Thoracic aorta (tissue), 2 donors: ENCODE measurements around the gene RAB3B. TPM values are rescaled to one million over a fixed set of nuclear protein-coding genes. Genes with fewer than 3 reads are reported as not detected.

Source experiments
- ATAC-seq: fragments of 150-250 bp; one replicate; pipeline ENCODE4 v1.8.0; 2017; ENCODE audit warnings: low read depth; ENCODE audit not compliant: insufficient number of reproducible peaks, low FRiP score
- DNase-seq: peaks from one replicate; pipeline ENCODE4 v3.0.0-alpha.2; 2020; ENCODE audit warnings: low spot score
- H3K27ac ChIP-seq, 2 donors: fragments of 200-600 bp; sonication (generic); 1 replicate in 1 of 2; 2 replicates in 1 of 2; pipeline ENCODE4 v1.5.1; 2016; ENCODE audit warnings: mild to moderate bottlenecking in 2 of 2, moderate library complexity in 2 of 2
- H3K27me3 ChIP-seq: fragments of 200-600 bp; sonication (generic); replicated peaks from 2 replicates; pipeline ENCODE4 v1.6.0; 2016; ENCODE audit warnings: mild to moderate bottlenecking; ENCODE audit not compliant: insufficient read depth
- H3K36me3 ChIP-seq: fragments of 200-600 bp; sonication (generic); one replicate; pipeline ENCODE4 v1.5.1; 2016
- H3K4me1 ChIP-seq, 2 donors: fragments of 200-600 bp; sonication (generic); 1 replicate in 1 of 2; 2 replicates in 1 of 2; pipeline versions ENCODE4 v1.5.1 to v1.6.0; 2016; ENCODE audit warnings: low read depth in 2 of 2, mild to moderate bottlenecking in 1 of 2; ENCODE audit not compliant: control insufficient read depth in 1 of 2
- H3K4me3 ChIP-seq: fragments of 200-600 bp; sonication (generic); 2 replicates; pipeline ENCODE4 v1.5.1; 2016; ENCODE audit warnings: mild to moderate bottlenecking
- H3K9me3 ChIP-seq: fragments of 200-600 bp; sonication (generic); 2 replicates; pipeline ENCODE4 v1.5.1; 2016
- total RNA-seq, 2 donors: library from RNA; depleted of rRNA; stranded (reverse); fragments of >200 nt; gene quantifications; one replicate each; pipeline versions ENCODE4 v1.1.0 to v1.2.3, GENCODE V29; 2016
- TF ChIP-seq, protein P1 (sequence below): fragments of 200-600 bp; sonication (generic); IDR thresholded peaks from one replicate; pipeline ENCODE4 v1.5.1; 2019; ENCODE audit warnings: antibody characterized with exemption

Gene RAB3B
- total RNA-seq, 2 donors from 2014 or later = not detected

DNA sequence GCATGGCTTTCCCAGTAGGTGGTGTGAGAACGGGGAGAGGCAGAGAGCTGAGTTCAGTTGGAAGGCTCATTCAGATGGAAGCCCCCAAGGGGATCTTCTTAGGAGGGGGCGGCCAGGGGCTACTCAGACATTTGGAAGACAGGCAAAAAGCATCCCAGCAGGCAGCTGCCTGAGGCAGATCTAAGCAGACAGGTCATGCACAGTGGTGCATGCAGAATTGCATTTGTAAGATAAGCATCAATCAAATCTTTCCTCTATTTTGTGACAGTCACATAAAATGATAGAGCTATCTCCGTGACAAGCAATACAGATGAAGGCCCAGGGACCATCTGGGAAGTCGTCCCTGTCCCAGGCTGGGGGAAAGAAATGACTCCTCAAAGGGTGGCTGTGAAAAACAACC is 3.8 kb downstream of the RAB3B start:
- H3K4me3 ChIP-seq = no peak overlapping the region
- TF ChIP-seq, protein P1, sequence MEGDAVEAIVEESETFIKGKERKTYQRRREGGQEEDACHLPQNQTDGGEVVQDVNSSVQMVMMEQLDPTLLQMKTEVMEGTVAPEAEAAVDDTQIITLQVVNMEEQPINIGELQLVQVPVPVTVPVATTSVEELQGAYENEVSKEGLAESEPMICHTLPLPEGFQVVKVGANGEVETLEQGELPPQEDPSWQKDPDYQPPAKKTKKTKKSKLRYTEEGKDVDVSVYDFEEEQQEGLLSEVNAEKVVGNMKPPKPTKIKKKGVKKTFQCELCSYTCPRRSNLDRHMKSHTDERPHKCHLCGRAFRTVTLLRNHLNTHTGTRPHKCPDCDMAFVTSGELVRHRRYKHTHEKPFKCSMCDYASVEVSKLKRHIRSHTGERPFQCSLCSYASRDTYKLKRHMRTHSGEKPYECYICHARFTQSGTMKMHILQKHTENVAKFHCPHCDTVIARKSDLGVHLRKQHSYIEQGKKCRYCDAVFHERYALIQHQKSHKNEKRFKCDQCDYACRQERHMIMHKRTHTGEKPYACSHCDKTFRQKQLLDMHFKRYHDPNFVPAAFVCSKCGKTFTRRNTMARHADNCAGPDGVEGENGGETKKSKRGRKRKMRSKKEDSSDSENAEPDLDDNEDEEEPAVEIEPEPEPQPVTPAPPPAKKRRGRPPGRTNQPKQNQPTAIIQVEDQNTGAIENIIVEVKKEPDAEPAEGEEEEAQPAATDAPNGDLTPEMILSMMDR = no peak
- DNase-seq (no peak), ATAC-seq (no peak)
- no peaks in the 10 kb centered on the region for H3K27me3 ChIP-seq
- no peaks in the 10 kb centered on the region for H3K36me3 ChIP-seq
- no peaks in the 10 kb centered on the region for H3K9me3 ChIP-seq
- no peak overlapping the region for H3K27ac ChIP-seq
- H3K4me1 ChIP-seq = no peaks in the 10 kb centered on the region

GRCh38 chr1:51982161-51982560 is 8.3 kb downstream of the RAB3B start:
- no peak for ATAC-seq

GRCh38 chr1:51981555-51981954 is 8.9 kb downstream of the RAB3B start:
- Histone ChIP-seq H3K27ac (no peak overlapping the region), H3K36me3 (no peaks in the 10 kb centered on the region), H3K9me3 (no peaks in the 10 kb centered on the region), H3K4me1 (no peaks in the 10 kb centered on the region), H3K27me3 (no peaks in the 10 kb centered on the region), H3K4me3 (no peak overlapping the region)
- ATAC-seq = no peak
- no peak for DNase-seq
- TF ChIP-seq, protein P1 = no peak

More at GRCh38 chr1:51982161-51982560, 8.3 kb downstream of the RAB3B start:
- Histone ChIP-seq H3K4me1 (no peaks in the 10 kb centered on the region), H3K36me3 (no peaks in the 10 kb centered on the region), H3K9me3 (no peaks in the 10 kb centered on the region), H3K27ac (no peak overlapping the region), H3K27me3 (no peaks in the 10 kb centered on the region), H3K4me3 (no peak overlapping the region)
- no peak for DNase-seq
- TF ChIP-seq, protein P1 = no peak

DNA sequence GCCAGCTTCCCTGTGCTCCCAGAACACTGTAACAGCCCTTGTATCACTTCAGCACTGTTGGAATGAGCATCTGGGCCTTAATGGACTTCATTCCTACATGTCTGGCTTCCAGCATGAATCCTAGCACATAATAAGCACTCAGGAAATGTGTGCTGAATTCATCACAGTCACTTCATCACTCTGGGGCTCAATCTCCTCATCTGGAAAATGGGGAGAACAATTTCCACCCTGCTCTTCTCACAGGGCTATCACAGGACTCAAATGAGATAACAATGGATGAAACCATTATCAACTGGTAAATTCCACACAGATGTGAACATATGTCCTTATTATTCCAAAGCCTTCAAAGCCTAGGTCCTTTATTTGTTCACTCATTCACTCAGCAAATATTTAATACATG is 12.4 kb downstream of the RAB3B start:
- no peak overlapping the region for H3K4me3 ChIP-seq
- H3K9me3 ChIP-seq = no peaks in the 10 kb centered on the region
- no peaks in the 10 kb centered on the region for H3K27me3 ChIP-seq
- TF ChIP-seq, protein P1 = no peak
- no peaks in the 10 kb centered on the region for H3K36me3 ChIP-seq
- H3K4me1 ChIP-seq = no peaks in the 10 kb centered on the region
- no peak overlapping the region for H3K27ac ChIP-seq
- no peak for DNase-seq
- ATAC-seq = no peak

- H3K27ac ChIP-seq = no peak overlapping the region
- no peak for ATAC-seq
- H3K4me3 ChIP-seq = no peak overlapping the region
- TF ChIP-seq, protein P1 = no peak
- H3K36me3 ChIP-seq = no peaks in the 10 kb centered on the region
- DNase-seq = no peak
- no peaks in the 10 kb centered on the region for H3K4me1 ChIP-seq
- H3K9me3 ChIP-seq = no peaks in the 10 kb centered on the region
- H3K27me3 ChIP-seq = no peaks in the 10 kb centered on the region
These were observed 13.5 kb downstream of the RAB3B start for GRCh38 chr1:51976846-51977602.
